Measurements from ENCODE around the gene FGFR2.

The FGFR2 gene

DNA sequence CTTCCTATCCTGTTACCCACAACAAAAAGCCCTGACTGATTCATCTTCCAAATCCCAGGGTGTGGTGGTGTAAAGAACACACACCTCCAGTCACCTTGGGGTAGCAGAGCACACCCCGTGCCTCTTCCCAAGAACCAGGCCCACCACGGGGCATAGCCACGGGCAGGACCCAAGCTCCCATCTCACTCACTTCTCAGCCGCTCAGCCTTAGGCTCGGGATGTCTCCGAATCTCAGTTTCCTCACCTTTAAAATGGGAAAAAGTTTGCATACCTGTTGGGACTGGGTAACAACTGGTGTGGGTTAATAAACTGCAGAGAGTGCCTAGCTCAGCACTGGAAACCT, 139.0 kb downstream of the FGFR2 start:
- DNase-seq: no peak

DNA sequence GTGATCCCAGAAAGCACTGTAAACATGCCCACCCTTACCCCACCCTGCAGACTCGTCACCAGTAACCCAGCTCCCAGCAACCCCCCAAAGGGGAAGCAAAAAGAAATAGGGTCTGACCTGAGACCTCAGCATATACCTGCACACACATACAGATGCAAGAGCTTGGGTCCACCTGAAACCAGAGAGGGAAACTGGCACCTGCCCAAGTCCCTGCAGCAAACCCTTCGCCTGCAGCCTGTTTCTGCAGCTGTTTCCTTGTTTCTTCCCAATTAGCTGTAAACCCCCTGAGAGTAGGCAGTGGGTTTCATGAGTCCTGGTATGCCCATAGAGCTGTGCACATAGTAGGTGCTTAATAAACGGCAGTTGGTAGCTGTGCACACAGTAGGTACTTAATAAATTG, 140.5 kb downstream of the FGFR2 start:
- no peak for DNase-seq

DNA sequence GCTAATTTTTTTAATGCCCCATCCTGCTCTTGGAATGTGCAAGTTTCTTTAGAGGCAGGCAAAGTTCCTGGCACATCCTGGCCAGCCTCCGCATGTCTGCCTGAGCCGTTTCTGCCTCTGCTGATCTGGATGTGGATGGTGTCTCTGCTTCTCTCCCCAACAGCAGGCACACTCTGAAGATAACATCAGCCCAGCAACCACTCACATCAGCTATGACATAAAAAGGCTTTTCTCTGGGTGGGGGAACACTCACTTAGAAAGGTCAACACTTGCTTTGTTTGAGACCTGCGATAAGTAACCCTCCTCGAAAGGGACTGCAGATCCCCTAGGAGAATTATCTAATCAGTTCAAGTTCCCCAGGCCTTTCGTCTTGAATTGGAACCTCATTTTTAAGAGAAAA, 142.9 kb downstream of the FGFR2 start:
- DNase-seq: no peak

DNA sequence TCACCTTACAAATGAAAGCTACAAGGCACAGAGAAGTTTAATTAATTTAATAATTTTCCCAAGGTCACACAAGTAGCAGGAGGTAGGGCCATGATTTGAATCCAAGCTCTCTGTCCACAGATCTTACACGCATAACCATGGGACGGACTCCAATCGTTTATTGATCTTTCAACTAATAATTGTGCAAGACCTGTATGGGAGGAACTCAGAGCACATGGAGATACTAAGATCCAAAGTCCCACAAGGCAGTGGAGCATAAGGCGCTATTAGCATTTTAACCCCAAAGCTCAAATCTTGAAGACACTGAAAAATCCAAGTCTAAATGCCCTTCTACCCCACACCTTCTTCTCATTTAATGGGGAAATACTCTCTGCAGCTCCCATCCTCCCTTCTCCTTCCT, 143.5 kb downstream of the FGFR2 start:
- no peak for DNase-seq

DNA sequence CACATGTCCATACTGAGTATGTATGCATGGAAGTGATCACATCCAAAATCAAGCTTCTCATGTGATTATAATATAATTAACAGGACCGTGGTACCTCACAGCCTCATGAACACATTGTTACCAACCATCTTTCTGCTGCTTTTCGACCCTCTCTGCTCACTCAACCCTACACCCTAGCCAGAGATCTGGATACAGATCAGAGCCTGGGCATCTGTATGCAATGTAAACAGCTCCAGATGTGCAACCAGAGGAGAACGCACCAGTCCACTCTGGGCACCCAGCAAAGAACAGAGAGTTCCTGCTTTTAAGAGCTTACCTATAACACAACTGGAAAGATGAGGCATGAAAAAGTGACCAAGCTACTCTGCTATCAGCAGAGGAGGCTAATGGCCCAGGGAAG, 145.1 kb downstream of the FGFR2 start:
- DNase-seq: no peak

DNA sequence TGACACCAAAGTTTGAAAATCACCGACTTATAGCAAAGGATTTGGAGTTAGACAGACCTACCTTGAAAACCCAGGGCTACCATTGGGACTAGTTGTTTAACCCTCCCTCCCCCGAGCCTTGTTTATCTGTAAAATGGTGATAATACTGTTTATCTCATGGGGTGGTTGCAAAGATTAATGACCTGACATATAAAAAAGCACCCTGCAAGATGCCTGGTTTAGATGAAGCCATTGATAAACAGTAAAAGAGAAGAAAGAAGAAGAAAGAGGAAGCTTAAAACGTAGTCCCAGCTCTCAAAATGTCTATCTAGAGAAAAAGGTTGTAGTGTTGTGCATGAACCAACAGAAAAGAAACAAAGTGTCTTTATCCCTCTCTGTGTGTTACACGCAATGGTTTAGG, 145.7 kb downstream of the FGFR2 start:
- DNase-seq: no peak

DNA sequence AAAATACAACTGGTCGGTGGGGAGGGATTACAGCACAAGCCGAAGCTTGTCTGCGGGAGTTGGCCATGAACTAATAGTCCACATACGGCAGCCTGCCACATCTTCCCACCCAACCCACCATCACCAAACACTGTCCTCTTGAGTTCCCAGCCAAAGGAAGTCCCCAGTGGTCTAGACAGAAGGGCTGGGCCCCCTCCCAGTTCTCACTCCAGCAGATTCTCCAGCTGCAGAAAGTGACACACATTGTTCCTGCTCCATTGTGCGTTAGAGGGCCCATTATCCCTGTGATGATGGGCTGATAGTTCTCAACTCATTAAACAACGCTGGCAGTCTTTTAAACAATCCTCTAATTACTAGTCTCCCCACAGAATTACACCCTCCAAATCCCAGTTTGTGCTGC, 148.0 kb downstream of the FGFR2 start:
- peak in 9 of 56 donors; percentile 7 to 39 (median 15) for DNase-seq

DNA sequence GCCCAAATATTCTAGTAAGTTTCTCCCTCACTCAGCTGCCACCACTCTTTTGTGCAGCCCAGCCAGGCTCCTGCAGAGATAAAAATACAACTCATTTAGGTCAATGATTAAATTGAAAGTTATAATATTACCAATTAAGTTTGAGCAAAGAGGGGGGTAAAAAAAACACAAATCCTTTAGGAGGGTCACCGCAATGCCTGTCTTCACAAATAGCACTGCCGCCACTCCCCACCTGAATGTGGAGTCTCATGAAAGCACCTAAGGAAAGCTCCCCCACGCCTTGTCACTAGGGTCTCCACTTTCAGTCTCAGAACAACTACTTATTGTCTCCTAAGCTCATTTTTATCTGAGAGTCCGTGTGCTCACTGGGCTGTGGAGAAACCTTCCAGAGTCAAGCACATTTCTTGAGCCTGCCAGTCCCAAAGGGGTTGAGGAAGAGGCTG, 148.7 kb downstream of the FGFR2 start:
- no peak for DNase-seq

DNA sequence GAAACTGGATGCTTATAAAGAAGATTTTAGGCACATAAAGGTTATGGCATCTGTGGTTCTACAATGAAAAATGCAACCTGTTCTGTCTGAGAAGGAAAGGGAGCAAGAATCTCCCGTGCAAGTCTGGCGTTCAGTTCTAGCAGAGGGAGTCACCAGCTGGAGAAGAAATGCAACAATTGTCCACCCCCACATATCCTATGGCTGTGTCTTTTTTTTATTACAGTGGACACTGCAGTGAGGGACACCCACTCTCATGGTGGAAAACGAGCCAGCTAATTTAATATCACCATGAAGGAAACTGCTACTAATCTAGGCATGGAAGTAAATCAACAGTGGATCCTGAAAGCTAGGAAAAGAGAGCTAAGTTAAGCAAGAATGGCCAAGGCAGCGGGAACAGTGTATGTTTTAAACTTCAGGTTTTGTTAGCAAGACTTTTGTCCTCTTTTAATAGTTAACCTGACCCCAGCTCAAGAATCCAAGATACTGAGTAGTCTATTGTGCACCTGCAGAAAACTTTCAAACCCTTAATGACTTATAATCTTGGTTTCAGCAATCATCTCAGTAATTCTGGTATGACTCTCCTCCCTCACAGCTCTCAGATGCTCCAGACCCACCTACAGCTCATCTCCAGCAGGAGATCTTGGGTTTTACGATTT, 149.3 kb downstream of the FGFR2 start:
- no peak for DNase-seq

DNA sequence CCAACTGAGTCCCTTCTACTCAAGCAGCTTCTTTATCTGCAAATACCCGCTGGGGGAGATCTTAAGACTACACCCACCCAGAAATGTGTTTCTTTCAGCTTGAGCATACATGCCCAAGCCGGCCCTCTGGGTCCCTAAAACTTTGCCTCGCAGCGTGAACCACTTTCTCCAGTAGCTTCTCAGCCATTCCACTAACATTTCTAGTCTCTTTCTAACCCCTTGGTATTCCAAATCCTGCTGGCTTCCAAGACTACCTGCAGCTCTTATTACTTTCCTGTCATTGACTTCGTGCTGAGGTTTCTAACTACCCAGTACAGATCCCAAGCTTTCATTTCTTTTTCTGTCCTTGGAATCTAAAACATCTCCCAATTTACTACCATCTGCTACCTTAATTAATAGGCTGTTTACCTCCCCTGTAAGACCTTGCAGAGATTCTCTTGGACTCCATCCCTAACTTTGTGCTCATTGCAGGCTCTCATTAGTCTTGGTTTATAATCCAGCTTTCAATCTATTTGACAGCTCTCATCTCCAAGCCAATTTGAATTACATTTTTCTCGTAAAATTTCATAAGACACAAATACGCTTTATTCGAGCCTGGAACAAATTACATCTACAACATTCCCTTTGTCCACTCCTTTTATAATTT, 153.6 kb downstream of the FGFR2 start:
- DNase-seq: no peak

DNA sequence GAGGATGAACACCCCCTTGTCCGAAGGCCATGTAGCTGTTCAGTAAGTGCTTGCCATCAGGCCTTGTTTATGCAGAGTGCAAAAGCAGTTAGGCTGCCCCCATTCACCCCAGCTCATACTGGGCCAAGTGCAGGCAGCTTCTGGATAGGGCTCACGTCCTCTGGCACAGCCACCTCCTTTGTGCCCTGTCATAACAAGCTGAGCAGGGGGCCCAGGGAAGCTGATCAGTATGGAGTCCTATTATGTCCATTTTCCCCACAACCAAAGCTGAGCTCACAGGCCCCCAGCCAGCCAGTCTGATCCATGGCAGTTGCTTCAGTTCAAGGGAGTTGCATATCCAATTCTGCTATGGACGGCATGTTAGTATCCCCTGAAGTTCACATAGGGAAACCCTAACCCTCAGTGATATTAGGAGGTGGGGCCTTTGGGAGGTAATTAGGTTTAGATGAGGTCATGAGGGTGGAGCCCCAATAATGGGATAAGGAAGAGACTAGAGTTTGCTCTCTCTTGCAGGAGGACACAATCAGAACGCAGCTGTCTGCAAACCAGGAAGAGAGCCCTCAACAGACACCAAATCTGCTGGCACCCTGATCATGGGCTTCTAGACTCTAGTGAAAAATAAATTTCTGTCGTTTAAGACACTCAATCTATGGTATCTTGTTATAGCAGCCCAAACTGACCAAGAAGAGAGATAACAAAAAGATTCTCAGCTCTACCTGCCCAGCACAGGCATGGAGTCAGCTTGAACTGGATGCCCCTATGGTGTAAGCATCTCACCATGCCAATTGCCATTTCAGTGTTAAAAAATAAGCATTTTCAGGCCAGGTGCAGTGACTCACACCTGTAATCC, 155.9 kb downstream of the FGFR2 start:
- DNase-seq: peak in 17 of 56 donors; percentile 4 to 54 (median 17)

DNA sequence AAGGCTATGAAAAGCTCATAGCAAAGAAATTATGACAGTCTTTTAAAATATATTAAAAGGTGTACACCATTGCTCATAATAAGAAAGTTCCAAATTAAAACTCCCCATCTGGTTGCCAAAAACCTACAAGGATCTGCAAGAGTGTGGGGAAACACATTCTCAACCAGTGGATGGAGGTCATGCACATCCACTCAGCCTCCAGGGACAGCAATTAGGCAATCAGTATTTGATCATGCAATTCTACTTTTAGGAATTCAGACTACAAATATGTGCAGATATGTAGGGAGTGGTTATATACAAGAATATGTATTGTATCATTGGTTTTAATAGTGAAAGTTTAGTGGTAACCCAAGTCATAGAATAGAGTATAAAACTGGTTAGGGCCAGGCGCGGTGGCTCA, 157.8 kb downstream of the FGFR2 start:
- no peak for DNase-seq

DNA sequence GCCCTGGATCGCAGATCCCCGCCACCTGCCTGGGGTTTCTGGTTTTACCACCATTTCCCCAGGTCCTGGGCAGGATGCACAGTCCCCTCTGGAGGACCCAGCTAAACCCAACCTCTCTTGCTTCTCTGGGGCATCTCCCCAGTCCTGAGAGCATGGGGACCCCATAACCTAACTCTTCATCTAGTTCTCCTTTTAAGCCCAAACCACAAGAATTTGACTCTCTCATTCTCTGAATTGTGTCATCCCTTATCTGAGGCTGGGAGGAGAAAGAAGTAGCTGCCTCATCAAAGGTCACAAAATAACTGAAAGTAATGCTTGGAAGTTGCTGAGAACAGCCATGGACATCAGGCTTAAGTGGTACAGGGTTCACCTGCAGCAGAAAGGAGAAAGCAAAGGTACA, 159.9 kb downstream of the FGFR2 start:
- no peak for DNase-seq

DNA sequence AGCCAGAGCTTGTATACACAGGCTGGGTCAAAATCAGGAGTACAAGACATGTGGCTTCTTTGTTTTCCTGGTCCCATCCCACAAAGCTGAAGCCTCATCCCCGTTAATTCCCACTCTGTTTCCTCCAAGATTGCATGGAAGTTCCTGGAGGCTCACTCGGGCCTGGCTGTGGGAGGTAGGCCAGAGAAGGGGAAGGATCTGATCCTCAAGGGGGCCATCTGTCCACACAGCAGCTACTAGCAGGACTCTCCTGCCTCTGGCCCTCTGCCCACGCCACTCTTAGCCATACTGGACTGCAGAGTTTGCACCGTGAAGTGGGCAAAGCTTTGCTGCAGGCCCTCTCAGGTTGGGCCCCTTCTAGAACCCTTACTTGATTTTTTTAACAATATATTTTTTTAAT, 160.6 kb downstream of the FGFR2 start:
- peak in 26 of 56 donors; percentile 3 to 50 (median 22) for DNase-seq

DNA sequence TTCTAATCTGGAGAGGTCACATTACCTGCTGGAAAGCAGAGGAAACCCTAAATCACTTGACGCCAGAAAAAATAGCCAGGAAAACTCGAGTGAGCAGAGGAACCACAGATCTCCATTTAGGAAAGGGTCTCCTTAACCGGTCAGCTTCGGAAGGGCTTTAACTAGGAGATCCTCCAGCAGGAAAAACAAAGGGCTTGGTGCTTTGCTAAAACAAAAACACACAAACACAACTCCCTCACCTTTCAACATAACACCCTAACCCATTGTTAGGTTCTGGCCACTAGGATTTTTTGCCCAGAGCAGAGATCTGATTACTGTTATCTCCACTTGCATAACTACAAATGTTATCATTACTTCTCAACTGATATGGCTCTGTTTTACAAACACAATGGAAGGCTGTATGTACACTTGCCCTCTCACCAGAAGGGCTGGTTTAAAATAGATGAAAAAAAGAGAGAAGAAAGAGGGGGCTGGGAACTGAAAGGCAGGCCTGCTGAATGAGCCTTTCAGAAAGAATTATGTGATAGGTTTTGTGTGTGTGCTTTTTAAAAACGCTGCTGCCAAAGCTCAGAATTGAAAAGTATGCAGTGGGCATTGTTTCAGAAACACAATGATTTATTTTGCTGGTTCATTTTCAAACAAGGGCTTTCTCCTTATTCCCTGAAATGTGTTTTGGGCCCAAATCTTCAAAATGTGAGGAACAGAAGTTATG, 161.5 kb downstream of the FGFR2 start:
- DNase-seq: peak in 9 of 56 donors; percentile 7 to 31 (median 19)

DNA sequence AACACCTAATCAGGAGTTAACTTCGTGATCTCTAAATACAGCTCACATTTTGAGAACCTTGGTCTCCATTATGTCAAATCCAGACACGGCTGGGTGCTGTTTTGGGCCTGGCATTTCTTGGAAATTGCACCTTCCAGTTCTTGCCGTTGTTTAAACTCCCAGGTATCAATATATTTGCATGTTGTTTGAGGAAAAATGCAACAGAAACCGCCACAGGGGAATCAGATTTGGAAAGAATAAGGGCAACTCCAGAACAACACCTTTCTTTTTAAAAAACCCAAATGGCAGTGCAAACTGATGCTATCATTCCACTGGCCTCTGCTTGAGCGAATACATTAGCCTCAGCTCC, 162.0 kb downstream of the FGFR2 start:
- no peak for DNase-seq

DNA sequence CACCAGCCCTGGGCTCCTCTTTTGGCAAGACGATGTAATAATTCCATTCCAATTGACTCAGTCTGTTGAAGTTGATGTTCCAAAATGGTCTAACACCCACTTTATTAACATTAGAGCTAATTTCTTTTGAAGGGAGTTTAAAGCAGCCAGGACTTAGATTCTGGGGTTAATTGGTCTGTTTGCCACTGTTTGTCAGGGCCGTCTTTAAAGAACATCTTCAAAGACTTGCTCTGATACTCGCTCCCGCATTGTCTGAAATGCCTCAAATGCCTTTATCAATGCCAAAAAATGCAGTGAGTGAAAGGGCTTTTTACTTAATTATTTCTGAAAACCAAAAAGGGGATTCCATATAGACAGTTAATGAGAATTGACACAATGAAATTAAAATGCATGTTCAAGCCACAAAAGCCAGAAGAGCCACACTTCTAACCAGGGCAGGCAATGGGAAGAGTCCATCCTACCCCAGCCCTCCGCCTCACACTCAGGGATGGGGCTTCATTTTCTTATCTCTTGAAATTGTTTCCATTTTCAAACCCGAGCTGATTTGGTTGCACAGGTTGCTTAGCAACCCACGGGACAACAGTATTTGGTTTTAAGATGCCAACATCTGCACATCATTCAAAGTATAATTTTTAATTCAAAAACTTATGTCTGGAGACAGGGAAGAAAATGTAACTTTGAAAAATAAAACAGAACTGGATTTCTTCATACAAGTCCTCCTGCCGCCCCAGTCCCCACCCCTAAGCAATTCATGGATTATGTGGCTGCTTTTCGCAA, 163.0 kb downstream of the FGFR2 start:
- no peak for DNase-seq

DNA sequence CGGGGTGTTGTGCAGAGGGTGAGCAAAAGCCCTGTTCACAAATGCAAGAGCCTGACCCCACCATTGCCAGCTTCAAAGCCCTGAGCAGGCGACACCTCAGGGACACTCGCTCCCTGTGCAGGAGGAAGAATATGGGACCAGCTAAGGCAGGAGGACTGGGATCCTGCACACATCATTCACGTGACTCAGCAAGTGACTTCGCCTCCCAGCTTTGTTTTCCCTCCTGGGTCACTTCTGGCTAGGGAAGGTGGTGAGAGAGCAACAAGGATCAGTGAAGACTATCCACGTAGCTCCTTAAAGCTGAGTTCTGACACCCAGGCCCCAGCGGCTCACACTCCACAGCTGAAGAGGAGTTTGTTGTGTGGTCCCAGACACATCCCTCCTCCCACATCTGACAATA, 164.3 kb downstream of the FGFR2 start:
- no peak for DNase-seq

DNA sequence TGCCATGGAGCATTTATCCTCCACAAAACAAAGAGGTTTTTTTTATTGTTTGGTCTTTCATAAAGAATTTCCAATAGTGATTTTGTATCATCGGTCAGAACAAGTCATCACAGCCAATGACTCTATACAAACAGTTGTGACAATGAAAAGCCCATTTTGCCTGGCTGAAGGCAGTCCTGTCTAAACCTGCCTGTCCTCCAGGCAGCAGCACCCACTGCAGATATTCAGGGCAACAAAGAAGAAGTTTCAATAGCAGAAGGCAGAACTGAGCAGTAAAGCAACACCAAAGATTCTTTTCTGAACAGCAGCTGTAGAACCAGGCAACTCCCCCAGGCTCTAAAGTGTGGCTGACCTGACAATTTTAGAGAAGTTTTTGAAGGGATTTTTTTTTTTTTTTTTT, 169.4 kb downstream of the FGFR2 start:
- DNase-seq: no peak

Measured in amygdala (tissue), 56 donors.